HEK293 (cell line): ENCODE measurements around the gene FAM151A.

ENCODE experiments used
- CTCF ChIA-PET: fragments of 350-600 bp; formaldehyde crosslinking; extraction: SDS; loops from one replicate; lab custom pipeline; 2021; ENCODE audit warnings: antibody characterized with exemption; lab: Yijun Ruan, JAX
- POLR2A ChIA-PET: fragments of 300-600 bp; formaldehyde crosslinking; extraction: SDS; loops from one replicate; lab custom pipeline; 2020; ENCODE audit warnings: antibody characterized with exemption, inconsistent platforms; lab: Yijun Ruan, JAX
- H3K27ac ChIP-seq: fragments of 200-500 bp; sonication (Bioruptor generic); 2 replicates; pipeline ENCODE4 v1.5.1; 2014; ENCODE audit warnings: low read depth, low read length, control low read depth, inconsistent platforms; ENCODE audit errors: extremely low read depth
- H3K36me3 ChIP-seq, 2 experiments: fragments of 200-500 bp in 1 of 2; sonication (Bioruptor generic) in 1 of 2; 1 replicate in 1 of 2; 2 replicates in 1 of 2; pipeline ENCODE4 v1.5.1; 2014 to 2017; ENCODE audit warnings: inconsistent platforms in 2 of 2, low read length in 2 of 2; ENCODE audit not compliant: control insufficient read depth in 2 of 2, insufficient read depth in 1 of 2
- H3K4me1 ChIP-seq: fragments of 200-500 bp; sonication (Bioruptor generic); 2 replicates; pipeline ENCODE4 v1.5.1; 2014; ENCODE audit warnings: mild to moderate bottlenecking, low read length, inconsistent platforms; ENCODE audit not compliant: control insufficient read depth, insufficient read depth
- H3K4me3 ChIP-seq: 2 replicates; pipeline ENCODE4 v1.5.1; 2011; ENCODE audit warnings: low read depth, mild to moderate bottlenecking, control low read depth, low read length, moderate library complexity
- H3K9me3 ChIP-seq: fragments of 200-500 bp; sonication (Bioruptor generic); 2 replicates; pipeline ENCODE4 v1.5.1; 2014; ENCODE audit warnings: low read depth, low read length, inconsistent platforms; ENCODE audit not compliant: control insufficient read depth, insufficient read depth
- KLF1 ChIP-seq: fragments of 450-650 bp; formaldehyde crosslinking; IDR thresholded peaks from 2 replicates; pipeline ENCODE4 v1.5.1; 2016; ENCODE audit warnings: missing biosample characterization, missing genetic modification characterization
- PRDM1 ChIP-seq: fragments of 450-650 bp; formaldehyde crosslinking; IDR thresholded peaks from 2 replicates; pipeline ENCODE4; 2016; ENCODE audit warnings: missing biosample characterization, missing genetic modification characterization
- SCRT1 ChIP-seq: fragments of 450-650 bp; formaldehyde crosslinking; IDR thresholded peaks from 2 replicates; pipeline ENCODE4 v1.5.1; 2016; ENCODE audit warnings: missing biosample characterization, missing genetic modification characterization, borderline replicate concordance
- SCRT2 ChIP-seq: fragments of 450-650 bp; formaldehyde crosslinking; IDR thresholded peaks from 2 replicates; pipeline ENCODE4 v1.5.1; 2016; ENCODE audit warnings: missing biosample characterization, missing genetic modification characterization
- ZBTB7A ChIP-seq: fragments of 450-650 bp; formaldehyde crosslinking; IDR thresholded peaks from 2 replicates; pipeline ENCODE4 v1.5.1; 2016; ENCODE audit warnings: low read depth, missing biosample characterization, missing genetic modification characterization
- ZIC2 ChIP-seq: fragments of 450-650 bp; formaldehyde crosslinking; IDR thresholded peaks from 2 replicates; pipeline ENCODE4 v1.5.1; 2016; ENCODE audit warnings: missing biosample characterization, missing genetic modification characterization
- ZNF10 ChIP-seq: fragments of 450-650 bp; formaldehyde crosslinking; IDR thresholded peaks from 2 replicates; pipeline ENCODE4 v1.5.1; 2017; ENCODE audit warnings: missing biosample characterization, missing genetic modification characterization
- ZNF140 ChIP-seq: fragments of 450-650 bp; formaldehyde crosslinking; IDR thresholded peaks from 2 replicates; pipeline ENCODE4 v1.5.1; 2016; ENCODE audit warnings: missing biosample characterization, missing genetic modification characterization
- ZNF214 ChIP-seq: fragments of 450-650 bp; formaldehyde crosslinking; IDR thresholded peaks from 2 replicates; pipeline ENCODE4 v1.5.1; 2017; ENCODE audit warnings: missing biosample characterization, mild to moderate bottlenecking, missing genetic modification characterization, borderline replicate concordance
- ZNF24 ChIP-seq: fragments of 450-650 bp; formaldehyde crosslinking; IDR thresholded peaks from 2 replicates; pipeline ENCODE4 v1.5.1; 2016; ENCODE audit warnings: missing biosample characterization, missing genetic modification characterization
- ZNF426 ChIP-seq: fragments of 450-650 bp; formaldehyde crosslinking; IDR thresholded peaks from 2 replicates; pipeline ENCODE4 v1.5.1; 2017; ENCODE audit warnings: missing biosample characterization, missing genetic modification characterization, mild to moderate bottlenecking, inconsistent platforms, moderate library complexity
- ZNF510 ChIP-seq: fragments of 450-650 bp; formaldehyde crosslinking; IDR thresholded peaks from 2 replicates; pipeline ENCODE4 v1.5.1; 2018; ENCODE audit warnings: mild to moderate bottlenecking, missing genetic modification characterization, missing biosample characterization; ENCODE audit not compliant: insufficient replicate concordance
- ZNF610 ChIP-seq: fragments of 450-650 bp; formaldehyde crosslinking; IDR thresholded peaks from 2 replicates; pipeline ENCODE4 v1.5.1; 2016; ENCODE audit warnings: missing biosample characterization, missing genetic modification characterization, borderline replicate concordance
- TF ChIP-seq, protein P1 (sequence below): fragments of 450-650 bp; formaldehyde crosslinking; IDR thresholded peaks from 2 replicates; pipeline ENCODE4 v1.5.1; 2016; ENCODE audit warnings: missing biosample characterization, missing genetic modification characterization
- TF ChIP-seq, protein P2 (sequence below): fragments of 450-650 bp; formaldehyde crosslinking; IDR thresholded peaks from 2 replicates; pipeline ENCODE4 v1.5.1; 2017; ENCODE audit warnings: missing biosample characterization, missing genetic modification characterization
- TF ChIP-seq, protein P3 (sequence below): fragments of 450-650 bp; formaldehyde crosslinking; IDR thresholded peaks from 2 replicates; pipeline ENCODE4 v1.5.1; 2016; ENCODE audit warnings: missing biosample characterization, missing genetic modification characterization

Gene FAM151A

GRCh38 chr1:54571803-54572541 lies 51.4 kb downstream of the FAM151A start:
- Histone ChIP-seq H3K9me3 (no peaks in the 10 kb centered on the region), H3K4me3 (no peak overlapping the region), H3K27ac (no peak overlapping the region), H3K4me1 (no peaks in the 10 kb centered on the region), H3K36me3 (no peaks in the 10 kb centered on the region)
- TF ChIP-seq ZIC2 (peak; percentile 70), SCRT2 (tag by site-specific recombination) (peak; percentile 96), PRDM1 (peak; percentile 84), ZNF24 (tag by site-specific recombination) (no peak), SCRT1 (tag by site-specific recombination) (peak; percentile 83)
- TF ChIP-seq, protein P1, sequence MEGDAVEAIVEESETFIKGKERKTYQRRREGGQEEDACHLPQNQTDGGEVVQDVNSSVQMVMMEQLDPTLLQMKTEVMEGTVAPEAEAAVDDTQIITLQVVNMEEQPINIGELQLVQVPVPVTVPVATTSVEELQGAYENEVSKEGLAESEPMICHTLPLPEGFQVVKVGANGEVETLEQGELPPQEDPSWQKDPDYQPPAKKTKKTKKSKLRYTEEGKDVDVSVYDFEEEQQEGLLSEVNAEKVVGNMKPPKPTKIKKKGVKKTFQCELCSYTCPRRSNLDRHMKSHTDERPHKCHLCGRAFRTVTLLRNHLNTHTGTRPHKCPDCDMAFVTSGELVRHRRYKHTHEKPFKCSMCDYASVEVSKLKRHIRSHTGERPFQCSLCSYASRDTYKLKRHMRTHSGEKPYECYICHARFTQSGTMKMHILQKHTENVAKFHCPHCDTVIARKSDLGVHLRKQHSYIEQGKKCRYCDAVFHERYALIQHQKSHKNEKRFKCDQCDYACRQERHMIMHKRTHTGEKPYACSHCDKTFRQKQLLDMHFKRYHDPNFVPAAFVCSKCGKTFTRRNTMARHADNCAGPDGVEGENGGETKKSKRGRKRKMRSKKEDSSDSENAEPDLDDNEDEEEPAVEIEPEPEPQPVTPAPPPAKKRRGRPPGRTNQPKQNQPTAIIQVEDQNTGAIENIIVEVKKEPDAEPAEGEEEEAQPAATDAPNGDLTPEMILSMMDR (tag by site-specific recombination), result 0 out of 2 replicates have a peak, but pooled peaks have one; percentile 14
- CTCF ChIA-PET, result no interaction called here
- POLR2A ChIA-PET, result interaction anchor here (0.6 kb wide), 1 partner anchor 91 kb away, joined by 3 read pairs; no protein-coding TSS in a partner anchor

DNA sequence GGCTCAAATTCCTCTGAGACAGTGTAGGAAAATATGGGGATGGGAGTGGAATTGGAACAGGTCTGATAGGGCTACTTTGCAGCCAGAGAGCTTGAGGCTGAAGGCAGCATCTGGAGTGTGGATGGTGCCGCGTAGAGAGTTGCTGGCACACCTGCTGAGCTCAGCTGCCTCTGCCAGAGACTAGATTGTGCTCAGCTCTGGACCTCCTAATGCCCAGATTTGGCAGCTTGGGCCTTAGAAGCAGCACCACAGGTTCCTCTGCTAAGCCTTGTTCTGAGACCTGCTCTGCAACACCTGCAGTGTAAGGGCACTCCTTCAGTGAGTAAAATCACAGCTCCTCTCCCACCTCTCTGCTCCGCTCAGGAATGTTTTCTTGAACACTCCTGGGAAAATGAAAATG lies 52.0 kb downstream of the FAM151A start:
- Histone ChIP-seq H3K4me3 (no peak overlapping the region), H3K36me3 (no peaks in the 10 kb centered on the region)
- CTCF ChIA-PET, result no interaction called here
- TF ChIP-seq, protein P2, sequence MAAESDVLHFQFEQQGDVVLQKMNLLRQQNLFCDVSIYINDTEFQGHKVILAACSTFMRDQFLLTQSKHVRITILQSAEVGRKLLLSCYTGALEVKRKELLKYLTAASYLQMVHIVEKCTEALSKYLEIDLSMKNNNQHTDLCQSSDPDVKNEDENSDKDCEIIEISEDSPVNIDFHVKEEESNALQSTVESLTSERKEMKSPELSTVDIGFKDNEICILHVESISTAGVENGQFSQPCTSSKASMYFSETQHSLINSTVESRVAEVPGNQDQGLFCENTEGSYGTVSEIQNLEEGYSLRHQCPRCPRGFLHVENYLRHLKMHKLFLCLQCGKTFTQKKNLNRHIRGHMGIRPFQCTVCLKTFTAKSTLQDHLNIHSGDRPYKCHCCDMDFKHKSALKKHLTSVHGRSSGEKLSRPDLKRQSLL (tag by site-specific recombination), result no peak
- TF ChIP-seq, all 188 proteins: peak for 0
- Histone ChIP-seq H3K9me3 (no peaks in the 10 kb centered on the region), H3K4me1 (no peaks in the 10 kb centered on the region), H3K27ac (no peak overlapping the region)
- POLR2A ChIA-PET, result no interaction called here

DNA sequence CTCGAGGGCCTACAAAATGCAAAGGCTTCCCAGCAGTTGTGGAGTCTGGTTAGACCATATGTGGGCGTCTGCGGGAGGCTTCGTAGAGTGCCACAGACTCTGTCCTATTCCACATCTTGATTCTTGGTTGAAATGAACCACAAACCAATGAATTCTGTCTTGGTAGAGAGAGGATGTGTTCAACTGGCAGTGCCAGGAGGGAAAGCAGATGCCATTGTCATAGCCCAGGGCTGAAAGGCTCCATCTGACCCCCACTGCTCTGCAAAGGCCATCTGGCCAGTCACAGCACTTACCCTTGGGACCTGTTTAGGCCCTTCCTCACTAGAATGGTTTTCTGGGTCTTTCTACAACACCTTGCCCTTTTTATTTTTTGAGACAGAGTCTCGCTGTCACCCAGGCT lies 53.2 kb downstream of the FAM151A start:
- Histone ChIP-seq H3K9me3 (no peaks in the 10 kb centered on the region), H3K36me3 (no peaks in the 10 kb centered on the region), H3K27ac (no peak overlapping the region), H3K4me1 (no peaks in the 10 kb centered on the region), H3K4me3 (no peak overlapping the region)
- POLR2A ChIA-PET, result no interaction called here
- TF ChIP-seq ZBTB7A, result no peak
- TF ChIP-seq ZNF510 (tag by site-specific recombination), result no peak
- no peak for TF ChIP-seq ZNF610 (tag by site-specific recombination)
- no peak for TF ChIP-seq ZNF140 (tag by site-specific recombination)
- no peak for TF ChIP-seq ZNF214 (tag by site-specific recombination)
- TF ChIP-seq, protein P3, sequence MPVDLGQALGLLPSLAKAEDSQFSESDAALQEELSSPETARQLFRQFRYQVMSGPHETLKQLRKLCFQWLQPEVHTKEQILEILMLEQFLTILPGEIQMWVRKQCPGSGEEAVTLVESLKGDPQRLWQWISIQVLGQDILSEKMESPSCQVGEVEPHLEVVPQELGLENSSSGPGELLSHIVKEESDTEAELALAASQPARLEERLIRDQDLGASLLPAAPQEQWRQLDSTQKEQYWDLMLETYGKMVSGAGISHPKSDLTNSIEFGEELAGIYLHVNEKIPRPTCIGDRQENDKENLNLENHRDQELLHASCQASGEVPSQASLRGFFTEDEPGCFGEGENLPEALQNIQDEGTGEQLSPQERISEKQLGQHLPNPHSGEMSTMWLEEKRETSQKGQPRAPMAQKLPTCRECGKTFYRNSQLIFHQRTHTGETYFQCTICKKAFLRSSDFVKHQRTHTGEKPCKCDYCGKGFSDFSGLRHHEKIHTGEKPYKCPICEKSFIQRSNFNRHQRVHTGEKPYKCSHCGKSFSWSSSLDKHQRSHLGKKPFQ (tag by site-specific recombination), result no peak
- no peak for TF ChIP-seq ZNF10 (tag by site-specific recombination)
- no peak for TF ChIP-seq ZNF426 (tag by site-specific recombination)
- TF ChIP-seq KLF1 (tag by site-specific recombination), result no peak
- CTCF ChIA-PET, result interaction anchor here (0.6 kb wide), 2 partner anchors 26 to 407 kb away, joined by 3 to 8 read pairs; no protein-coding TSS in a partner anchor
